AG04449 (cell line): Measurements from ENCODE around the gene POMP.

Experiments
- CTCF ChIA-PET: fragments of 350-600 bp; formaldehyde crosslinking; extraction: SDS; loops from one replicate; lab custom pipeline; 2021; ENCODE audit warnings: antibody characterized with exemption; lab: Yijun Ruan, JAX
- POLR2A ChIA-PET: fragments of 400-600, 350-600 bp; formaldehyde crosslinking; extraction: SDS; loops from one replicate; lab custom pipeline; 2020; ENCODE audit warnings: antibody characterized with exemption, inconsistent platforms; lab: Yijun Ruan, JAX
- DNase-seq: peaks from one replicate; pipeline ENCODE4 v3.0.0-alpha.2; 2010; ENCODE audit warnings: low read depth, low spot score
- H3K4me3 ChIP-seq: 2 replicates; pipeline ENCODE4 v1.5.1; 2011; ENCODE audit warnings: low read depth, mild to moderate bottlenecking, control low read depth, low read length
- CTCF ChIP-seq: IDR thresholded peaks from one replicate; pipeline ENCODE4 v1.5.1; 2011; ENCODE audit warnings: mild to moderate bottlenecking, moderate library complexity, low read length, control low read depth, inconsistent platforms; ENCODE audit not compliant: insufficient read depth; ENCODE audit errors: missing control alignments

Gene POMP

GRCh38 chr13:28623782-28624706 lies 34.9 kb upstream of the POMP start:
- POLR2A ChIA-PET, result no interaction called here
- no peak for DNase-seq
- TF ChIP-seq CTCF, result no peak
- H3K4me3 ChIP-seq, result no peak overlapping the region
- CTCF ChIA-PET, result no interaction called here

GRCh38 chr13:28624707-28625432 lies 34.1 kb upstream of the POMP start:
- ChIA-PET POLR2A (no interaction called here), CTCF (no interaction called here)
- no peak for TF ChIP-seq CTCF
- no peak overlapping the region for H3K4me3 ChIP-seq
- DNase-seq, result no peak

GRCh38 chr13:28626266-28626665 lies 32.7 kb upstream of the POMP start:
- no peak for TF ChIP-seq CTCF
- ChIA-PET POLR2A (no interaction called here), CTCF (no interaction called here)
- no peak overlapping the region for H3K4me3 ChIP-seq
- DNase-seq, result no peak

- ChIA-PET POLR2A (no interaction called here), CTCF (interaction anchor here (0.9 kb wide), 1 partner anchor 9 kb away, joined by 3 read pairs; no protein-coding TSS in a partner anchor)
- TF ChIP-seq CTCF, result no peak
- no peak overlapping the region for H3K4me3 ChIP-seq
- no peak for DNase-seq
Observed at GRCh38 chr13:28628241-28628640, 30.7 kb upstream of the POMP start.

DNA sequence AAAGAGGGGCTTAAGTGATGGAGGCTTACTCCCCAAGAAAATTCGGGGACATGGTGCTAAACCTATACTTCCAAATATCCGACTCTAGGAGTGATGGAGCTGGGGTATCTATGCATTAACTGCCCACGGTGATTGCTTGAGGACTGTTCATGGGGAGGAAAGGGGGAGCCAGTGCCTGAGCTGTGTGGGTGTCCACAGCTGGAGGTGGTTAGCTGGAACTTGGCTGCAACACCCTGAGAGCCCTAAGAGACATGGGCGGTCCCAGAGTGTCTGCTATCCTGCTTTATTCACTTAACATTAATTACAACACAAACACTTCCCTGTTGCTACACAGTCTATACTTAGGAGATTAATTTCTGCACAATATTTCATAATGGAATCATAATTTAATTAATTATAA lies 28.1 kb upstream of the POMP start:
- ChIA-PET CTCF (interaction anchor here (10.3 kb wide), 1 partner anchor 306 kb away, joined by 85 read pairs; no protein-coding TSS in a partner anchor), POLR2A (no interaction called here)
- no peak for TF ChIP-seq CTCF
- no peak for DNase-seq
- no peak overlapping the region for H3K4me3 ChIP-seq

GRCh38 chr13:28631801-28632200 lies 27.1 kb upstream of the POMP start:
- ChIA-PET CTCF (interaction anchor here (10.3 kb wide), 1 partner anchor 307 kb away, joined by 85 read pairs; no protein-coding TSS in a partner anchor), POLR2A (interaction anchor here (1.0 kb wide), 1 partner anchor 11 kb away, joined by 3 read pairs; no protein-coding TSS in a partner anchor)
- DNase-seq, result no peak
- no peak overlapping the region for H3K4me3 ChIP-seq
- no peak for TF ChIP-seq CTCF
